Neural progenitor cell (in vitro differentiated cells): Measurements from ENCODE around the gene TLCD1.

Source experiments
- CTCF ChIP-seq: fragments of 200-600 bp; sonication (generic); IDR thresholded peaks from 2 replicates; pipeline ENCODE4 v1.5.1; 2017; ENCODE audit warnings: antibody characterized with exemption, mild to moderate bottlenecking
- EZH2 ChIP-seq: fragments of 200-600 bp; sonication (generic); IDR thresholded peaks from 2 replicates; pipeline ENCODE4 v1.6.1; 2017; ENCODE audit warnings: antibody characterized with exemption, mild to moderate bottlenecking, moderate library complexity

GRCh38 chr17:28748852-28749515 lies 23.0 kb upstream of the TLCD1 start:
- TF ChIP-seq CTCF = no peak
- TF ChIP-seq EZH2 = no peak
